HG03135 (cell line): ENCODE results near the gene ANKRA2.

Experiments used
- ATAC-seq: cut with Tn5 transposase; IDR thresholded peaks from one replicate; pipeline ENCODE4 v1.9.1; 2021; ENCODE audit warnings: mild to moderate bottlenecking, moderate library complexity; ENCODE audit not compliant: unreplicated experiment

Gene ANKRA2

GRCh38 chr5:73507062-73507461 is 58.4 kb downstream of the ANKRA2 start:
- ATAC-seq, result no peak

GRCh38 chr5:73506459-73506955 is 58.9 kb downstream of the ANKRA2 start:
- no peak for ATAC-seq
